A549 (cell line): ENCODE data around the gene BTBD6. TPM values are rescaled to one million over a fixed set of nuclear protein-coding genes. Genes with fewer than 3 reads are reported as not detected.

ENCODE experiments used
- ATAC-seq, 2 experiments: fragments of 200-7000 bp in 1 of 2; fragments of >200 bp in 1 of 2; cut with Nextera tagmentation in 1 of 2; cut with Tn5 transposase in 1 of 2; 3 replicates each; pipeline versions ENCODE4 v1.8.0 to v1.9.1; 2018 to 2020; ENCODE audit warnings: mild to moderate bottlenecking in 1 of 2, moderate library complexity in 1 of 2
- CTCF ChIA-PET: fragments of 300-600 bp; sonication (Branson Sonifier 250); formaldehyde crosslinking; extraction: SDS; loops from one replicate; lab custom pipeline; 2021; ENCODE audit warnings: antibody characterized with exemption, inconsistent platforms; lab: Yijun Ruan, JAX
- POLR2A ChIA-PET: fragments of 350-600 bp; formaldehyde crosslinking; extraction: SDS; loops from one replicate; lab custom pipeline; 2021; ENCODE audit warnings: antibody characterized with exemption, inconsistent platforms; lab: Yijun Ruan, JAX
- DNase-seq, 2 experiments: peaks; one replicate each; pipeline versions ENCODE4 v3.0.0 to v3.0.0-alpha.2; 2011 to 2016; ENCODE audit warnings: low read depth in 1 of 2, low spot score in 1 of 2
- FAIRE-seq: peaks from 2 replicates; lab custom pipeline; 2011; peaks lifted over from hg19 to GRCh38; lab: Jason Lieb, UNC
- H3K27ac ChIP-seq, 2 experiments: fragments of >200 bp; sonication (Bioruptor Twin); formaldehyde crosslinking; 3 replicates each; pipeline ENCODE4 v1.5.1; 2016 to 2017
- H3K4me1 ChIP-seq: fragments of >200 bp; sonication (Bioruptor Twin); formaldehyde crosslinking; 3 replicates; pipeline ENCODE4 v1.6.1; 2016
- H3K4me2 ChIP-seq: fragments of >200 bp; sonication (Bioruptor Twin); formaldehyde crosslinking; 3 replicates; pipeline ENCODE4 v1.6.1; 2016
- H3K4me3 ChIP-seq: fragments of >200 bp; sonication (Bioruptor Twin); formaldehyde crosslinking; 3 replicates; pipeline ENCODE4 v1.5.1; 2016
- H3K9me3 ChIP-seq: fragments of >200 bp; sonication (Bioruptor Twin); formaldehyde crosslinking; 3 replicates; pipeline ENCODE4 v1.6.1; 2016
- ATOH8 ChIP-seq: fragments of 250-450 bp; sonication (Bioruptor Pico); IDR thresholded peaks from 2 replicates; pipeline ENCODE4 v1.5.0; 2020; ENCODE audit warnings: low read depth, mild to moderate bottlenecking, moderate library complexity
- BHLHE40 ChIP-seq: IDR thresholded peaks from 2 replicates; pipeline ENCODE4 v1.6.1; 2012; ENCODE audit warnings: low read depth, low read length, inconsistent platforms
- CBX8 ChIP-seq: fragments of 200-600 bp; sonication (generic); IDR thresholded peaks from 2 replicates; pipeline ENCODE4 v1.6.1; 2016
- CHD4 ChIP-seq: fragments of 200-600 bp; sonication (generic); IDR thresholded peaks from 2 replicates; pipeline ENCODE4 v1.6.1; 2016; ENCODE audit warnings: antibody characterized with exemption, mild to moderate bottlenecking, borderline replicate concordance
- CTCF ChIP-seq: fragments of >200 bp; sonication (Bioruptor Twin); formaldehyde crosslinking; IDR thresholded peaks from 3 replicates; pipeline ENCODE4 v1.5.1; 2016
- E2F6 ChIP-seq: IDR thresholded peaks from 2 replicates; pipeline ENCODE4 v1.6.1; 2012; ENCODE audit warnings: low read depth, borderline replicate concordance
- FOSB ChIP-seq: fragments of 250-450 bp; sonication (Bioruptor Pico); IDR thresholded peaks from 2 replicates; pipeline ENCODE4 v1.5.0; 2020; ENCODE audit warnings: mild to moderate bottlenecking, moderate library complexity
- GATA3 ChIP-seq: IDR thresholded peaks from 2 replicates; pipeline ENCODE4 v1.6.1; 2012; ENCODE audit warnings: borderline replicate concordance
- HDAC2 ChIP-seq: fragments of 200-600 bp; sonication (generic); IDR thresholded peaks from 2 replicates; pipeline ENCODE4 v1.6.1; 2016
- HES2 ChIP-seq: fragments of >200 bp; sonication (Bioruptor Twin); formaldehyde crosslinking; IDR thresholded peaks from 2 replicates; pipeline ENCODE4 v1.6.1; 2016
- HOXB13 ChIP-seq: fragments of 250-450 bp; sonication (Bioruptor Pico); IDR thresholded peaks from 2 replicates; pipeline ENCODE4 v1.5.0; 2020; ENCODE audit warnings: low read depth, mild to moderate bottlenecking, moderate library complexity
- HOXB5 ChIP-seq: fragments of 250-450 bp; sonication (Bioruptor Pico); IDR thresholded peaks from 2 replicates; pipeline ENCODE4 v1.5.0; 2020; ENCODE audit warnings: mild to moderate bottlenecking, moderate library complexity
- MAFK ChIP-seq: fragments of 450-650 bp; IDR thresholded peaks from 2 replicates; pipeline ENCODE4 v1.6.1; 2014; ENCODE audit not compliant: partially characterized antibody
- MAX ChIP-seq: IDR thresholded peaks from 2 replicates; pipeline ENCODE4 v1.6.1; 2012
- MAZ ChIP-seq: fragments of 150-350 bp; IDR thresholded peaks from 2 replicates; pipeline ENCODE4 v1.6.1; 2014; ENCODE audit warnings: antibody characterized with exemption, low read depth, low read length, borderline replicate concordance
- MYC ChIP-seq: IDR thresholded peaks from 2 replicates; pipeline ENCODE4 v1.6.1; 2012; ENCODE audit warnings: mild to moderate bottlenecking, inconsistent platforms, low read length, improper control_type of control experiment, borderline replicate concordance
- NFE2L2 ChIP-seq: fragments of 150-350 bp; conservative IDR thresholded peaks from 2 replicates; pipeline ENCODE4 v1.6.1; 2014; ENCODE audit warnings: low read length
- REST ChIP-seq: fragments of 200-600 bp; sonication (generic); IDR thresholded peaks from 2 replicates; pipeline ENCODE4 v1.6.1; 2016; ENCODE audit warnings: antibody characterized with exemption, mild to moderate bottlenecking, moderate library complexity
- TP53 ChIP-seq: fragments of 250-450 bp; sonication (Bioruptor Pico); IDR thresholded peaks from 2 replicates; pipeline ENCODE4 v1.5.0; 2021; ENCODE audit warnings: mild to moderate bottlenecking, moderate library complexity
- USF2 ChIP-seq: fragments of 450-650 bp; IDR thresholded peaks from 2 replicates; pipeline ENCODE4 v1.6.1; 2014; ENCODE audit warnings: antibody characterized with exemption
- ZC3H11A ChIP-seq: fragments of 450-650 bp; IDR thresholded peaks from 2 replicates; pipeline ENCODE4 v1.6.1; 2014; ENCODE audit warnings: antibody characterized with exemption, mild to moderate bottlenecking
- WGBS: methylation state at CpG from one replicate; pipeline ENCODE4 v1.1.6; 2017; ENCODE audit errors: missing lambda C conversion rate; 5-methylcytosine and 5-hydroxymethylcytosine counted together
- polyA plus RNA-seq, 4 experiments: library from polyadenylated mRNA; depleted of rRNA in 3 of 4; stranded (reverse); fragments of >200 nt; fragmentation: RNase III in 1 of 4; extraction: RNeasy Plus Mini Kit Qiagen cat#74134 plus additional on column Dnase treatment in 1 of 4; gene quantifications; 2 replicates in 3 of 4; 3 replicates in 1 of 4; pipeline ENCODE4 v1.2.3, GENCODE V29; 2011 to 2017

BTBD6 gene
- polyA plus RNA-seq, 2 of the 4 experiments (the other 2 are of a cell fraction), result 16.1 to 33.6 TPM

- FAIRE-seq, result no peak
- no peak for DNase-seq
- no peak overlapping the region for H3K4me3 ChIP-seq
- ChIA-PET CTCF (interaction anchor here (1.0 to 1.6 kb wide), 3 partner anchors 39 to 94 kb away, joined by 3 to 4 read pairs (median 3); no protein-coding TSS in a partner anchor), POLR2A (no interaction called here)
- H3K27ac ChIP-seq, result no peak overlapping the region
- no peak for ATAC-seq
- no peak overlapping the region for H3K4me2 ChIP-seq
- no peaks in the 10 kb centered on the region for H3K4me1 ChIP-seq
- TF ChIP-seq MAZ, result no peak
- no peak for TF ChIP-seq MAFK
- TF ChIP-seq E2F6, result no peak
- no peak for TF ChIP-seq MYC
- TF ChIP-seq, all 56 proteins: peak for 0
- H3K9me3 ChIP-seq, result no peaks in the 10 kb centered on the region
- WGBS, result 86% methylated on average over 19 of the region's 29 CpGs
Observed at GRCh38 chr14:105220699-105221597, 27.4 kb upstream of the BTBD6 start.

GRCh38 chr14:105221598-105222178, 26.6 kb upstream of the BTBD6 start:
- Histone ChIP-seq H3K9me3 (no peaks in the 10 kb centered on the region), H3K4me3 (no peak overlapping the region), H3K27ac (no peak overlapping the region), H3K4me2 (no peak overlapping the region), H3K4me1 (no peaks in the 10 kb centered on the region)
- 95% methylated on average over 20 of the region's 27 CpGs for WGBS
- ChIA-PET POLR2A (no interaction called here), CTCF (no interaction called here)
- no peak for ATAC-seq
- DNase-seq, result no peak
- no peak for FAIRE-seq
- no peak for TF ChIP-seq MAX
- TF ChIP-seq ZC3H11A, result no peak
- no peak for TF ChIP-seq MYC
- TF ChIP-seq CTCF, result no peak
- no peak for TF ChIP-seq HDAC2
- TF ChIP-seq HES2, result no peak
- TF ChIP-seq E2F6, result no peak
- no peak for TF ChIP-seq GATA3
- no peak for TF ChIP-seq BHLHE40
- no peak for TF ChIP-seq USF2
- TF ChIP-seq REST, result no peak
- no peak for TF ChIP-seq HOXB13 (CRISPR knock-in tag)
- no peak for TF ChIP-seq CBX8
- TF ChIP-seq ATOH8 (CRISPR knock-in tag), result no peak
- no peak for TF ChIP-seq FOSB (CRISPR knock-in tag)
- no peak for TF ChIP-seq TP53
- no peak for TF ChIP-seq NFE2L2
- TF ChIP-seq HOXB5 (CRISPR knock-in tag), result no peak
- no peak for TF ChIP-seq CHD4
